Measurements from ENCODE around the gene ZDHHC22. TPM values are rescaled to one million over a fixed set of nuclear protein-coding genes. Genes with fewer than 3 reads are reported as not detected.

ZDHHC22 gene
- total and polyA plus RNA-seq, 4 experiments from 2014 or later = not detected

DNA sequence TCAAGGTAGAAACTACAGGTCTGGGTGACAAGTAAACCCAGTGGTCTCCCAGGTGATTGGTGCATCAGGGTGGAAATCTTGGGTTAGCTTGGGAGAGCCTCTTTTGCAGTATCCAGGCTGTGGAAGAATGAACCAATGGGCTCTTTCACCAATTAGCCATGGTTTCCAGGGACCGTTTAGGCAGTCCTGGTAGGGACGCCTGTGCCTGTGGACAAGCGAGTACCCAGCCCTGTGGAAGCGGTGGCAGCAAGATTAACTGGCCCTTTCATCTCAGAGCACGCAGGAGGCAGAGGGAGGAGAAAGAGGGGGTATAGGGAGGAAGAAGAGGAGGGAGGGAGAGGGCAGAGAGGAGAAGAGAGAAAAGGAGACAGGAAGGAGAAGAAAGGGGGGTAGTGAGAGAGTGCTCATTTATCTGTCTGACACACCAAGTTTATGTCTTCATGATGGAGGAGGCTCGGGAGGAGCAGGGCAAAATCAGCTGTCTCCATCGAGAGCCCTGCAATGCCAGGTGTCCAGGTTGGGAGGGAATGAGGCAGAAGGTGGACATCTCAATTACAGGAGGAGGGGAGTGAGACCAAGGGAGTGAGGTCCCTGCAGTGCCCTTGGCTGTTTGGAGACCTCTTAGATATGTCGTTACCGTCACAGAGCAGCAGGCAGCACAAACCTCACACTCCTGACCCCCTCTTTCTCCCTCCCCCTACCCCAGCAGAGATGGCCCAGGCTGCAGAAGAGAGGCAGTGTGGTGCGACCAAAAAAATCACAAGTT, 4.6 kb upstream of the ZDHHC22 start:
- no peak for DNase-seq
- no peaks in the 10 kb centered on the region for H3K4me1 ChIP-seq (ENCODE audit: insufficient read depth, low read length)
- H3K27me3 ChIP-seq (ENCODE audit: insufficient read depth, low read length) = peaks cover 31% of the 10 kb centered on the region
- H3K36me3 ChIP-seq (ENCODE audit: insufficient read depth, low read length) = no peaks in the 10 kb centered on the region
- ChIA-PET CTCF (ENCODE audit: partially characterized antibody) (interaction anchor here (1.8 kb wide), 1 partner anchor 169 kb away, joined by 8 read pairs; no protein-coding TSS in a partner anchor), POLR2A (ENCODE audit: partially characterized antibody) (no interaction called here)
- H3K4me1 Mint-ChIP-seq = peaks cover 3 to 19% (median 5%) of the 10 kb centered on the region in 4 donors
- H3K27ac ChIP-seq (ENCODE audit: low read depth, low read length) = no peak overlapping the region
- H3K36me3 Mint-ChIP-seq = no peaks in the 10 kb centered on the region
- no peak overlapping the region for H3K4me3 Mint-ChIP-seq
- no peak overlapping the region for H3K4me3 ChIP-seq (ENCODE audit: low read length in 2 of 2)
- H3K27me3 Mint-ChIP-seq = peaks cover 34 to 56% of the 10 kb centered on the region in 2 donors
- no peak overlapping the region for H3K27ac Mint-ChIP-seq
- H3K9me3 ChIP-seq (ENCODE audit: control insufficient read depth in 1 of 2, low read length in 2 of 2) = no peaks in the 10 kb centered on the region
- intact Hi-C loops (cut with micrococcal nuclease) = no loop called here
- H3K9me3 Mint-ChIP-seq = no peaks in the 10 kb centered on the region

DNA sequence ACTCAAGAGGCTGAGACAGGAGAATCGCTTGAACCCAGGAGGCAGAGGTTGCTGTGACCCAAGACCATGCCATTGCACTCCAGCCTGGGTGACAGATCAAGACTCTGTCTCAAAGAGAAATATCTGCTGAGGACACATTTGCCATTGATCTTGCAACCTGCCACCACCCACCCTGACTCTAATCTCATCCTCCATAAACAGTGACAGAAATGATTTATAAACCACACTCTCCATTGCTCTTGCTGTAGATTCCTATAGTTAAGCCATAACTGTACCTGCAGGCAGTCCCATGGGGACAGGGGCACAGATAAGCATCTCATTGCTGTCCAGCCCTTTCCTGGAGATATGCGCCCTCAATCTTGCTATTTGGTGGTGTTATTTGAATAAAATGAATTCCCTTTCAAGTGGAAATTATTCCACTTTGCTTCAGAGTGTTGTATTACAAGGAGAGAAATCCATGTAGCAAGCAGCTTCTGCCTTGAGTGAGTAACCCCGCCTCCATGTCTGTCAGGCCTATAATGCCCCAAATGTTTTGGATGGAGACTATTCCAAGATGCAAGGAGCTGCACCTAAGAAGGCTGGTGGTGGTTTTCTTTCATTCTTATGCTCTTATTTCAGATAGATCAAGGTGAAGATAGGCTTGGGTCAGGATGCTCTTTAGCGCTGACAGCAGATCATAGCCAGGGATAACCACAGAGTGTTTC, 3.0 kb upstream of the ZDHHC22 start:
- intact Hi-C loops (cut with micrococcal nuclease) = no loop called here
- Histone ChIP-seq H3K4me1 (ENCODE audit: insufficient read depth, low read length) (peaks cover 14% of the 10 kb centered on the region), H3K36me3 (ENCODE audit: insufficient read depth, low read length) (no peaks in the 10 kb centered on the region), H3K4me3 (ENCODE audit: low read length in 2 of 2) (no peak overlapping the region), H3K27me3 (ENCODE audit: insufficient read depth, low read length) (peaks cover 37% of the 10 kb centered on the region), H3K27ac (ENCODE audit: low read depth, low read length) (no peak overlapping the region), H3K9me3 (ENCODE audit: control insufficient read depth in 1 of 2, low read length in 2 of 2) (no peaks in the 10 kb centered on the region)
- CTCF ChIA-PET (ENCODE audit: partially characterized antibody) = interaction anchor here (0.6 to 1.6 kb wide), 3 partner anchors 10 to 290 kb away, joined by 3 to 5 read pairs (median 4); no protein-coding TSS in a partner anchor
- Mint-ChIP-seq H3K4me3 (no peak overlapping the region), H3K9me3 (no peaks in the 10 kb centered on the region), H3K4me1 (peaks cover 5 to 29% (median 12%) of the 10 kb centered on the region in 4 donors), H3K27me3 (peaks cover 42 to 60% of the 10 kb centered on the region in 2 donors), H3K36me3 (no peaks in the 10 kb centered on the region), H3K27ac (no peak overlapping the region)
- POLR2A ChIA-PET (ENCODE audit: partially characterized antibody) = no interaction called here
- no peak for DNase-seq

DNA sequence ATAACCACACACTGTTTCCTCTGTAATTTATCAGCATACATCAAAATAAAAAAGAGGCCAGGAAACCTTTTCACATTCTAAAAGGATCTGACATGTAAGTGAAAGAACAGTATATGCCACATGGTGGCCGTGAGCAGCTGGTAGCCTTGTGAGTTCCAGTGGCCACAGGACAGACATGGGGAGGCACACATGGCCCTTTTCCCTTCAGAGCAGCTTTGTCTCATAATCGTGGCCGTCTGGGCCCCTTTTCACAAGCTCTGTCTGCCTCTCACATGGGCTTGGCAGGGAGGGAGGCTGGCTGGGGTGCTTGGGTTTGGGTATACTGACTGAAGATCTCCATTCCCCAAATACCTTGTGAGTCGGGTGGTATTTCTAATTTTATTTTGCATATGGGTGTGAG, 1.5 kb upstream of the ZDHHC22 start:
- ChIA-PET POLR2A (ENCODE audit: partially characterized antibody) (no interaction called here), CTCF (ENCODE audit: partially characterized antibody) (interaction anchor here (0.8 to 1.6 kb wide), 6 partner anchors 8 to 268 kb away, joined by 3 to 5 read pairs (median 4); no protein-coding TSS in a partner anchor)
- H3K27me3 Mint-ChIP-seq = peaks cover 46 to 66% of the 10 kb centered on the region in 2 donors

DNA sequence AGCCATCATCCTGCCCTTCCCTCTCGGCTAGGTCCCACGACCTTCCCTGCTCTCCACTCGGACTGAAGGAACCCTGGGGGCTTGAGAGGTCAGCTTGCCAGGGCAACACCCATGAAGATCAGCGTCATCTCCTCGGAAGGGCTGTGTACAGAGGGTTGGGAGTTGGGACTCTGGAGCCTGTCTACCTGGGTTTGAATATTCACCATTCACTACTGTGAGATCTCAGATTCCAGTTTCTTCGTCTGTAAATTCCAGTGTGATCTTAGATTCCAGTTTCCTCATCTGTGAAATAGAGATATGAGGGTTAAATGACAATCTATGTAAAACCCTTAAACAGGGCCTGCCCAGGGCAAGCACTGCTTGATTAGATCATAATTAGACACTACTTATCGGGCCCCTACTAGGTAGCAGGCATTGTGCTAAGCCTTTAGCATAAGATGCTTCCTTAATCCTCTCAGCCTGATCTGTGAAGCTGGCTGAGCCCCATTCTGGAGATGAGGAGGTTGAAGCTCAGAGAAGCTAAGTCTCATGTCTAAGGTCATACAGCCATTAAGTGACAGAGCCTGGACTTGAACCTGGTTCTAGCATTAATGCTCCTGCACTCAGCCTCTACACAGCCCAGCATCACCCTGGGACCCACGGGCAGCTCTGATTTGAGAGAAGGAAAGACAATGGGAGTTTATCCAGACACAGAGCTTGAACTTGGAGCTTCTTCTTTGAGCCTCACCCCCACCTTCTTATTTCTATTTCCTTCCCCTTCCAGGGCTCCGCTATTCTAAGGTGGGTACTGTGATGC, 612 bp upstream of the ZDHHC22 start:
- Mint-ChIP-seq H3K4me1 (peaks cover 11 to 41% (median 16%) of the 10 kb centered on the region in 4 donors), H3K9me3 (no peaks in the 10 kb centered on the region), H3K4me3 (peak overlapping the region in 7 of 8 donors; percentile 39 to 75 (median 60)), H3K27ac (no peak overlapping the region), H3K36me3 (no peaks in the 10 kb centered on the region), H3K27me3 (peaks cover 47 to 71% of the 10 kb centered on the region in 2 donors)
- H3K9me3 ChIP-seq (ENCODE audit: control insufficient read depth in 1 of 2, low read length in 2 of 2) = no peaks in the 10 kb centered on the region
- no peak overlapping the region for H3K4me3 ChIP-seq (ENCODE audit: low read length in 2 of 2)
- peaks cover 37% of the 10 kb centered on the region for H3K27me3 ChIP-seq (ENCODE audit: insufficient read depth, low read length)
- peaks cover 20% of the 10 kb centered on the region for H3K4me1 ChIP-seq (ENCODE audit: insufficient read depth, low read length)
- DNase-seq = no peak
- POLR2A ChIA-PET (ENCODE audit: partially characterized antibody) = no interaction called here
- no peaks in the 10 kb centered on the region for H3K36me3 ChIP-seq (ENCODE audit: insufficient read depth, low read length)
- no peak overlapping the region for H3K27ac ChIP-seq (ENCODE audit: low read depth, low read length)
- intact Hi-C loops (cut with micrococcal nuclease) = no loop called here
- CTCF ChIA-PET (ENCODE audit: partially characterized antibody) = interaction anchor here (0.8 to 1.6 kb wide), 4 partner anchors 10 to 66 kb away, joined by 3 to 4 read pairs (median 3); no protein-coding TSS in a partner anchor

More for the DNA sequence above, 1.5 kb upstream of the ZDHHC22 start:
- Mint-ChIP-seq H3K4me3 (peak overlapping the region in 2 of 8 donors; percentile 4 to 15), H3K27ac (no peak overlapping the region), H3K9me3 (no peaks in the 10 kb centered on the region), H3K4me1 (peaks cover 11 to 41% (median 16%) of the 10 kb centered on the region in 4 donors), H3K36me3 (no peaks in the 10 kb centered on the region)
- Histone ChIP-seq H3K27me3 (ENCODE audit: insufficient read depth, low read length) (peaks cover 37% of the 10 kb centered on the region), H3K27ac (ENCODE audit: low read depth, low read length) (no peak overlapping the region), H3K9me3 (ENCODE audit: control insufficient read depth in 1 of 2, low read length in 2 of 2) (no peaks in the 10 kb centered on the region), H3K4me3 (ENCODE audit: low read length in 2 of 2) (no peak overlapping the region), H3K36me3 (ENCODE audit: insufficient read depth, low read length) (no peaks in the 10 kb centered on the region), H3K4me1 (ENCODE audit: insufficient read depth, low read length) (peaks cover 20% of the 10 kb centered on the region)
- DNase-seq = no peak
- intact Hi-C loops (cut with micrococcal nuclease) = no loop called here

DNA sequence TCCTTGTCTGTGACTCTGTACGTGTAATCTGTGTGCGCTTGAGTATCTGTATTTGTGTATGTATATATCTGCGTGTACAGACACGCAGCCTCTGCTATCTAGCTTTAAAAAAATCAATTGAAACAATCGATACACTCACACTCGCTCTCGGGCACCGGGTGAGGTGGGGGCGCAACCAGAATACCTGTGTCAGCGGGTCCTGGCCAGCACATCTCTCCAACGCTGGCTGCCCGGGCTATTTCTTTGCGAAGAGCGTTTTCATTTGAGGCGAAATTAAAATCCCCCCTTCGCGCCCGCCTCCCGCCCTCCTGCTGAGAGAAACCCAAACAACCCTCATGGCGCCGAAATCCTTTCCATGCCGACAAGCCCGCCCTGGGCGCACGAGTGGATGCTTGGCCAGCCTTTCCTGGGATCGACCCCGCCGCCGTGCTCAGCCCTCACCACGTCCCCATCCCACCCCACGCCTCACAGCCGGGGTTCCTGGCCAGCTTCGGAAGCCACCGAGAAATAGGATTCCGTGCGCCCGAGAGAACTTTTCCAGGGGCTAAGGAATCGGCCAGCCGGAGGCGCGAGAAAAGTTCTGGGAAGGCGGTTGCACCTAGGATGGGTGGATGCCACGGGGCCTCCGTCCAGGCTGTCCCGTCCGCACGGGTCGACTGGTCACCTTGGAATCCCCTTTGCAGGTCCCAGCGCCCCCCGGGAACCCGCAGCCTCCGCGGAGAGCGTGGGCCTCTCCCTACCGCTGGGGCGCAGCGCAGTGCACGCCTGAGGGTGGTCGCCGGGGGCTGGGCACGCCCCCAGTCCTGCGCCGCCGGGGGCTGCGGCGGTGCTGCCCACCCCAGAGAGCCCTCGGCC, 1.0 kb downstream of the ZDHHC22 start:
- Histone ChIP-seq H3K4me1 (ENCODE audit: insufficient read depth, low read length) (peaks cover 20% of the 10 kb centered on the region), H3K36me3 (ENCODE audit: insufficient read depth, low read length) (no peaks in the 10 kb centered on the region), H3K9me3 (ENCODE audit: control insufficient read depth in 1 of 2, low read length in 2 of 2) (no peaks in the 10 kb centered on the region), H3K4me3 (ENCODE audit: low read length in 2 of 2) (no peak overlapping the region), H3K27ac (ENCODE audit: low read depth, low read length) (no peak overlapping the region), H3K27me3 (ENCODE audit: insufficient read depth, low read length) (peaks cover 32% of the 10 kb centered on the region)
- Mint-ChIP-seq H3K27me3 (peaks cover 51 to 58% of the 10 kb centered on the region in 2 donors), H3K9me3 (no peaks in the 10 kb centered on the region), H3K27ac (no peak overlapping the region), H3K4me3 (peak overlapping the region; percentile 22 to 81 (median 60)), H3K4me1 (peaks cover 11 to 41% (median 16%) of the 10 kb centered on the region in 4 donors), H3K36me3 (no peaks in the 10 kb centered on the region)
- intact Hi-C loops (cut with micrococcal nuclease) = no loop called here
- no peak for DNase-seq
- POLR2A ChIA-PET (ENCODE audit: partially characterized antibody) = no interaction called here
- CTCF ChIA-PET (ENCODE audit: partially characterized antibody) = no interaction called here

DNA sequence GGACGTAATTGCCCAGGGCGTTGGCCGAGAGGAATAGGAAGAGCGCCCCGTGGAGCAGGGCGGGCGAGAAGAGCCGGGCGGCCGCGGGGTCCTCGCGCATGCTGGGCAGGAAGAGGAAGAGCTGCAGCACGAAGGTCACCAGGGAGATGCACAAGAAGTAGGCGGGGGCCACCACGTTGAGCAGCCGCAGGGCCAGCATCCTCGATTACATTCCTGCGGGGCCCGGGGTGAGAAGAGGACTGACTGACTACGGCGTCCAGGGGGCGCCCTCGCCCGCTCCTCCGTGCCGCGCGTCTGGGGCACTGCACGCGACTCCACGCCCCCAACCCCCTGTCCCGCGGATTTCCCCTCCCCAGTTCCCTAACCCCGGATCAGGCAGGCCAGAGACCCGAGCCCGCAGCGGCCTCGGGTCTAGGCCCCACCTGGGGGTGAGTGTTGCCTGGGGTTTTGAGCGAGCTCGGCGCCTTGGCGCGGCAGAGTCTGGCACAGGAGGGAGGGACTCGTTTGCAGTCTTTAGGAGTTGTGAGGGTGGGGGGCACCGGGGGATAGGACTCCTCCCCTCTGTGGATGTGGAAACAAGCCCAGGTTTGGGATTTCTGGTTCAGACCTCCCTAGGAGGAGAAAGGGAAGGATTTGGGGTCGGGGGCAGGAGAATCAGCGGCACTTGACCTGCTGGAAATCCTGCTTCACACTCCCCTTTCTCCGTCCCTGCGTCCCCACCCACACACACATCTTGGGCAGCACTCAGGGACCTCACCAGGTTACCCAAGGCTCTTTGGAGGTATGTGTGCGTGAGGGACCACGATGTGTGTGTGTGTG, 1.8 kb downstream of the ZDHHC22 start:
- intact Hi-C loops (cut with micrococcal nuclease) = loop anchor here (5.0 kb wide), 1 partner anchor 178 kb away; no protein-coding TSS in a partner anchor
- Mint-ChIP-seq H3K27me3 (peaks cover 52 to 56% of the 10 kb centered on the region in 2 donors), H3K27ac (no peak overlapping the region), H3K4me3 (peak overlapping the region; percentile 49 to 81 (median 64)), H3K4me1 (peaks cover 11 to 41% (median 16%) of the 10 kb centered on the region in 4 donors), H3K9me3 (no peaks in the 10 kb centered on the region), H3K36me3 (no peaks in the 10 kb centered on the region)
- CTCF ChIA-PET (ENCODE audit: partially characterized antibody) = no interaction called here
- H3K9me3 ChIP-seq (ENCODE audit: control insufficient read depth in 1 of 2, low read length in 2 of 2) = no peaks in the 10 kb centered on the region
- H3K27ac ChIP-seq (ENCODE audit: low read depth, low read length) = no peak overlapping the region
- H3K4me1 ChIP-seq (ENCODE audit: insufficient read depth, low read length) = peaks cover 20% of the 10 kb centered on the region
- DNase-seq = peak in 3 of 5 donors; percentile 16 to 43 (median 37)
- POLR2A ChIA-PET (ENCODE audit: partially characterized antibody) = no interaction called here
- H3K36me3 ChIP-seq (ENCODE audit: insufficient read depth, low read length) = no peaks in the 10 kb centered on the region
- H3K27me3 ChIP-seq (ENCODE audit: insufficient read depth, low read length) = peaks cover 30% of the 10 kb centered on the region
- H3K4me3 ChIP-seq (ENCODE audit: low read length in 2 of 2) = no peak overlapping the region
